IPS-15b (cell line): ENCODE measurements around the gene PRKAG2.

Source experiments
- H3K27me3 ChIP-seq: one replicate; pipeline ENCODE4 v1.6.1; 2013; ENCODE audit warnings: low read length; ENCODE audit not compliant: control insufficient read depth, insufficient read depth
- H3K36me3 ChIP-seq: one replicate; pipeline ENCODE4 v1.6.1; 2013; ENCODE audit warnings: low read length; ENCODE audit not compliant: control insufficient read depth, insufficient read depth
- H3K4me1 ChIP-seq: one replicate; pipeline ENCODE4 v1.6.1; 2013; ENCODE audit warnings: mild to moderate bottlenecking, low read length; ENCODE audit not compliant: control insufficient read depth, insufficient read depth
- H3K4me3 ChIP-seq: one replicate; pipeline ENCODE4 v1.5.1; 2013; ENCODE audit warnings: low read depth, low read length
- H3K9ac ChIP-seq: one replicate; pipeline ENCODE4 v1.6.1; 2013; ENCODE audit warnings: low read depth, mild to moderate bottlenecking, low read length
- H3K9me3 ChIP-seq: one replicate; pipeline ENCODE4 v1.6.1; 2013; ENCODE audit warnings: mild to moderate bottlenecking, low read length; ENCODE audit not compliant: control insufficient read depth, insufficient read depth

Gene PRKAG2

DNA sequence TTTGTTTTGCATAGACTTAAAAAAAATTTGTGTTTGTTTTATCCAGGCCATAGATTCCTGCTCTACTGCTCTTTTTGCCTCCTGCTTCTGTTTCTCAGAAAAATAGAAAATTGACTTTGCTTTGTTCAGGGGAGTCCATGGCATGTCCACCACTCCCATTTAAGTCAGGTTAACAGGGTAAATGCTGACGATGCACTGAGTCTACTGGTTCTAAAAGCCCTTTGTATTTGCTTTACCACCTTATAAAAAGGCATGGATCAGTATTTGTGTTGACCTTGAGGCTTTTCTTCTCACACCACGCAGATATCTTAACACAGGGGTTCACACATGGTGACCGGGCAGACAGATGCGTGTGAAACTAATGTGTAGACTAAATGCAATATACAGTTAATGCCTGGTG is 217.7 kb downstream of the PRKAG2 start:
- Histone ChIP-seq H3K4me1 (no peaks in the 10 kb centered on the region), H3K36me3 (no peaks in the 10 kb centered on the region), H3K4me3 (no peak overlapping the region), H3K9me3 (no peaks in the 10 kb centered on the region), H3K9ac (no peak overlapping the region), H3K27me3 (no peaks in the 10 kb centered on the region)

DNA sequence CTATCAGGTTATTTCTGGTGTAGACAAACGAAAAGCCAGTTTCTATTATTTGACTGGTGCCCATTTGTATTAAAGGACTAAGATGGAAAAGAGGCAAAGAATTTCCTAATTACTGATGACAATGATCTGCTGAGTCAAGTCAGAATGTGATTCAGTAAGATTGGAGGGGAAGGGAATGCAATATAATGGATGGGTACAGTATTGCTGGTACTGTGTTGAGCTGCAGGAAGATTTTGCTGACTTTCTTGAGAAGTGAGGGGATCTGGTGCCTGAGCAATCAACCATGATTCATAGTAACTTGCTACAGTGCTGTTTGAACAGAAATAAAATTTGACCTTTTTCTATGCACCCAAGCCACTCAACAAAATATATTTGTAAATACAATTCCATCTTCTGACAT is 218.1 kb downstream of the PRKAG2 start:
- H3K27me3 ChIP-seq: no peaks in the 10 kb centered on the region
- no peaks in the 10 kb centered on the region for H3K4me1 ChIP-seq
- no peaks in the 10 kb centered on the region for H3K36me3 ChIP-seq
- no peak overlapping the region for H3K9ac ChIP-seq
- no peak overlapping the region for H3K4me3 ChIP-seq
- no peaks in the 10 kb centered on the region for H3K9me3 ChIP-seq

DNA sequence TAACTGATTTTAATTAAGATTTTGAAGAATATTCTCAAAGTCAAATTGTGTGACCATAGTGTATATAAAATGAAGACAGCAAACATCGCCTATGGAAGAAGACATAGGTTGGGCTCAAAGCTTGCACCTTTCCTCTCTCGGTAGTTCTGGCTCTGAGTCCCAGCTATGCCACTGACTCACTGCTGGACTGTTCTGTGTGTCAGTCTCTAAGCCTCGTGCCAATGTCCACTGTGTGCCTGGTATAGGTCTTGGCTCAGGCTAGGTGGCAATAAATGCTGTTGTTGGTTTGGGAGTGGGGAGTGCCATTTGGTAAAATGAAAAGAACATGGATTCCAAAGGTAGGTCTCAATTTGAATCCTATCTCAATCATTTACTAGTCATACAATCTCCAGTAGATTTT is 219.7 kb downstream of the PRKAG2 start:
- H3K9ac ChIP-seq: no peak overlapping the region
- H3K4me3 ChIP-seq: no peak overlapping the region
- H3K36me3 ChIP-seq: no peaks in the 10 kb centered on the region

DNA sequence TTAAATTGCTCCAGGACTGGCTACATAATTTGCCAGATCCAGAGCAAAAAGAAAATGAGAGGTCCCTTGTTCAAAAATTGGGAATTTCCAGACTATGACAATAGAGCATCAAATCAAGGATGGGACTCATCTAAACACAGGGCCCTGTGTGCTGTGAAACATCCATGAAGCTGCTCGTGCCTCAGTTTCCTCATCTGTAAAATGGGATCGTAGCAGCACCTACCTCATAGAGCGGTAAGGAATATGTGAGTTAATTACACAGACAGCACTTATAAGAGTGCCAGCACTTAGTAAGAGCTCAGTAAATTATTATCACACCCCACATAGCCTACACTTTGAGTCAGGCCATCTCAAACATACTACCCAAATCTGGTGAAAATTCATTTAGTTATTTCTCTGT is 221.4 kb downstream of the PRKAG2 start:
- Histone ChIP-seq H3K4me3 (no peak overlapping the region), H3K4me1 (no peaks in the 10 kb centered on the region), H3K9me3 (no peaks in the 10 kb centered on the region), H3K9ac (no peak overlapping the region), H3K27me3 (no peaks in the 10 kb centered on the region), H3K36me3 (no peaks in the 10 kb centered on the region)

More for the DNA sequence above, 219.7 kb downstream of the PRKAG2 start:
- Histone ChIP-seq H3K9me3 (no peaks in the 10 kb centered on the region), H3K4me1 (no peaks in the 10 kb centered on the region), H3K27me3 (no peaks in the 10 kb centered on the region)

DNA sequence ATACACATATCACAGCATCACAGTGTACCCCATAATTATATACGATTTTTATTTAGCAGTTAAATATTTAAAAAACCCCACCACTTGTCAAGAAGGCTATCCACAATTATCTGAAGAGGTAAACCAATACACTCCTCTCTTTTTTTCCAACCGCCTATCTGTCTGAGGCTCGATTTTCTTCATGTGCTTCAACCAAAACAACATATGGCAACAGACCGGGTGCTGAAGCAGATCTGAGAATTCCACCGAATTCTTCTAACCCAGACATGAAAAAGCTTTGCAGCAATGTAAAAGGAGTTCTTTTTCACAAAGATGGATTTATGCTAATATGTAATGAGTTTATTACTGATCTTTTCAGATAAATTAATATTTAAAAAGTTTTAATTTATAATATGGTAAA is 224.8 kb downstream of the PRKAG2 start:
- no peak overlapping the region for H3K4me3 ChIP-seq
- no peaks in the 10 kb centered on the region for H3K9me3 ChIP-seq
- no peaks in the 10 kb centered on the region for H3K36me3 ChIP-seq
- H3K27me3 ChIP-seq: no peaks in the 10 kb centered on the region
- no peaks in the 10 kb centered on the region for H3K4me1 ChIP-seq
- no peak overlapping the region for H3K9ac ChIP-seq

DNA sequence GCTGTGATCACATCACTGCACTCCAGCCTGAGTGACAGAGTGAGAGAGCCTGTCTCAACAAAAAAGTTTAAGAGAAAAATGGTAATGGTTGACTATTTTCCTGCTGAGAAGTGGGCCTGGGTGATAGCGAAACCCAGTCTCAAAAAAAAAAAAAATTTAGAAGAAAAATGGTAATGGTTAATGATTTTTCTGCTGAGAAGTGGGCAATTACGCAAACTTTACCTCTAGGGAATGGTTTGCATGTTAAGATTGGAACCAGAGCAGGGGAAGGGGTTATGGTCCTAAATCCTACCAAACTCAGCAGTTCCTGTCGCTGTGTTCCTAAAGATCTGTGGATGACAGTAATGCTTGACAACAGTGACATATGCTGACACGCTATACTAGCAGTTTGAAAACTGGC is 226.8 kb downstream of the PRKAG2 start:
- Histone ChIP-seq H3K36me3 (no peaks in the 10 kb centered on the region), H3K27me3 (no peaks in the 10 kb centered on the region), H3K4me1 (no peaks in the 10 kb centered on the region), H3K9ac (no peak overlapping the region), H3K9me3 (no peaks in the 10 kb centered on the region), H3K4me3 (no peak overlapping the region)

DNA sequence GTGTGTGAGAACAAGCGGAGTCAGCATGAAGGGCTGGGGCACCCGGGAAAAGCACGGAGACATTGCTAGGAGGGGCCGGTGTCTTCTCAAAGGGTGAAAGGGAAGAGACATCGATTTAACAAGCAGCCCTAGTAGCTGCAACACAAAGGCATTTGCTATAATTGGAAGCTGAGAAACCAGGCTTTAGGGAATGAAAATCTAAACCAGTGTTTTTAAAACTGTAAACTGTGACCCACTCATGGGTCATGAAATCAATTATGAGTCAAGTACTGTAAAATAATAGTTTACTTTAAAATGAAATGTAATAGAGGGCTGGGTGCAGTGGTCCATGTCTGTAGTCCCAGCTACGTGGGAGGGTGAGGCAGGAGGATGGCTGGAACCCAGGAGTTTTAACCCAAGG is 228.5 kb downstream of the PRKAG2 start:
- Histone ChIP-seq H3K4me3 (no peak overlapping the region), H3K9me3 (no peaks in the 10 kb centered on the region), H3K4me1 (no peaks in the 10 kb centered on the region), H3K27me3 (no peaks in the 10 kb centered on the region), H3K36me3 (no peaks in the 10 kb centered on the region), H3K9ac (no peak overlapping the region)

DNA sequence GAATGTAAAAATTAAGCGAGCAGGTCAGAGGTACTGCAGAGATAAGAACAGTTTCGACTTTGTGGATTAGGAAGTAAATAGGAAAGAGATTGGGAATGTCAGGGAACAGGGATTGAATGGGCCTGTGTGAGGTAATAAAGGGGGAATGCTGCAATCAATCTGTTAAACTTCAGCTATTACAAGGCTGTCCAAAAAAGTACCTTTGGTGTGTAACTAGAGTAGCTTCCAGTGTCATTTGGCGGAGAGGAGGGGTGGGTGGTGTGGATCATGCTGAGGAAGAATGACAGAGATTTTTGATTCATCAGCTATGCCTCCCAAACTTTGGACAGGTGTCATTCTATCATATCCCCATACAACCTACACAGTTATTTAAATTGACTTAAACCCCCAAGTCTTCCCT is 229.0 kb downstream of the PRKAG2 start:
- no peak overlapping the region for H3K4me3 ChIP-seq
- H3K9me3 ChIP-seq: no peaks in the 10 kb centered on the region
- H3K27me3 ChIP-seq: no peaks in the 10 kb centered on the region

DNA sequence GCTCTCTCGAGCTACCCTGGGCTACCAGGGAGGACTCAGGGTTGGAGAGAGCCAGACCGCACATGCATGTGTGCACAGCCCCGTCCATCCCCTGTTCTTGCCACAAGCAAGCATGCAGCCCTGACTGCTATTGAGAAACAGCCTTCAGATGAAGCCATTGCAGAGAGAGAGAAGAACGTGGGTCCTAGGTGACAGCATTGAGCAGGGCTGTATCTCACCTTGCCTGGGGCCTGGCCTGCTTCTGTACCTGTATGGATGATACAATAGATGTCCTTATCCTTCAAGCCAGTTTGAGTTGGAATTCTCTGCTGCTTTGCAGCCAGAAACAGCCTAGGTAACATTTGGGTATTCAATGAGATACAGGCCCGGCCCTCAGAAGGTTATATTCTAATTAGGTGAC is 229.9 kb downstream of the PRKAG2 start:
- no peaks in the 10 kb centered on the region for H3K9me3 ChIP-seq
- no peak overlapping the region for H3K9ac ChIP-seq
- no peak overlapping the region for H3K4me3 ChIP-seq
- H3K4me1 ChIP-seq: no peaks in the 10 kb centered on the region
- H3K27me3 ChIP-seq: no peaks in the 10 kb centered on the region
- no peaks in the 10 kb centered on the region for H3K36me3 ChIP-seq

More for the DNA sequence above, 229.0 kb downstream of the PRKAG2 start:
- Histone ChIP-seq H3K4me1 (no peaks in the 10 kb centered on the region), H3K36me3 (no peaks in the 10 kb centered on the region), H3K9ac (no peak overlapping the region)

DNA sequence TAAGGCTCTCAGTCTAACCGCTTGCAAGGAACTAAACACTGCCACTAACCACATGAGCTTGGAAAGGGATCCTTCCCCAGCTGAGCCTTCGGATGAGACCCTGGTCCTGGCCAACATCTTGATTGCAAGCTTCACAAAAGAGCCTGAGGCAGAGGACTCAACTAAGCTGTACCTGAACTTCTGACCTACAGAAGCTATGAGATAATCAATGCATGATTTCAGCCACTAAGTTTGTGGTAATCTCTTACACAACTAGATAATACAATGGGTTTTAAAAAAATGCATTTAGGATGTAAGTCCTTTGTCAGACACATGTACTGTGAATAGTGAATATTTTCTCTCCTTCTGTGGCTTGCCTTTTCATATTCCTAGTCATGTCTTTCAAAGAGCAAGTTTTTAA is 231.6 kb downstream of the PRKAG2 start:
- H3K4me3 ChIP-seq: no peak overlapping the region
- no peaks in the 10 kb centered on the region for H3K36me3 ChIP-seq
- H3K9me3 ChIP-seq: no peaks in the 10 kb centered on the region
- H3K4me1 ChIP-seq: no peaks in the 10 kb centered on the region
- no peak overlapping the region for H3K9ac ChIP-seq
- no peaks in the 10 kb centered on the region for H3K27me3 ChIP-seq

DNA sequence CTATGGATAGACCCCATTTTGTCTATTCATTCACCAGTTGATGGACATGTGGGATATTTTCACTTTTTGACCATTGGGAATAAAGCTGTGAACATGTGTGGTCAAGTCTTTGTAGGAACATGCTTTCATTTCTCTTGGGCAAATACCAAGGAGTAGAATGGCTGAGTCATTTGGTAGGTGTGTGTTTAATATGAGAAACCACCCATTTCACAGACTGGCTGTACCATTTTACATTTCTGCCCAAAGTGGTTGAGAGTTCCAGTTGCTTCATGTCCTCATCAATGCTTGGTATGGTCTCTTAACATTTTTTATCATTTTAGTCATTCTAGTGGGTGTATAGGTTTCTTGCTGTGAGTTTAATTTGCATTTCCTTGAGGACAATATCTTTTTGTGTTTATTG is 232.4 kb downstream of the PRKAG2 start:
- no peaks in the 10 kb centered on the region for H3K4me1 ChIP-seq
- H3K36me3 ChIP-seq: no peaks in the 10 kb centered on the region
- no peaks in the 10 kb centered on the region for H3K9me3 ChIP-seq
- no peak overlapping the region for H3K4me3 ChIP-seq
- H3K27me3 ChIP-seq: no peaks in the 10 kb centered on the region
- H3K9ac ChIP-seq: no peak overlapping the region

DNA sequence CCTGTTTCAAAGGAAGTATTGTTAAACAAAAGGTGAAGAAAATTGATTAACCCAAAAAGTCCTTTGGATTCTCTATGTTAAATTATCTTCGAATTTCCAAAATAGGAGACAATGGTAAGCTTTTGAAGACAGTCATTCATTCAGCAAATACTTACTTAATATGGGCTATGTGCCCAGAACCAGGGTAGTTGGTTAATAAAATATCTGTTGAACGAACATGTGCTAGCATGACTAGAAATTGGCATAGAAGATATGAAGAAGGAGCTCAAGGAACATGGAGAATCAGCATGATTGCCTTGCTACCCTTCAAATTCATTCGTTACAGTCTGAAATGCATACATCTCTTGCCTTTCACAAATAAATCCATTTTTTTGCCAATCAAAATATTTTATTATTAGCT is 234.2 kb downstream of the PRKAG2 start:
- H3K27me3 ChIP-seq: no peaks in the 10 kb centered on the region

DNA sequence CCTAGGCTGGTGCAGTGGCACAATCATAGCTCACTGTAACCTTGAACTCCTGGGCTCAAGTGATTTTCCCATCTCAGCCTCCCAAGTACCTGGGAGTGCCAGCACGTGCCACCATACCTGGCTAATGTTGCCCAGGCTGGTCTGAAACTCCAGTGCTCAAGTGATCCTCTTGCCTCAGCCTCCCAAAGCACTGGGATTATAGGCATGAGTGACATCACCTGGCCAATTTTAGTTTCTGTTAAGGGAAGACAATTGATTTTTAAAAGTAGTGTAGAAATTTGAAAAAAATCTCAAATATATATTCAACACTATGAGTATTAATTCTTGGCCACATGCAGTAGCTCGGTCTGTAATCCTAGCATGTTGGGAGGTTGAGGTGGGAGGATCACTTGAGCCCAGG is 235.3 kb downstream of the PRKAG2 start:
- Histone ChIP-seq H3K9ac (no peak overlapping the region), H3K27me3 (no peaks in the 10 kb centered on the region), H3K9me3 (no peaks in the 10 kb centered on the region), H3K36me3 (no peaks in the 10 kb centered on the region), H3K4me3 (no peak overlapping the region), H3K4me1 (no peaks in the 10 kb centered on the region)

More for the DNA sequence above, 234.2 kb downstream of the PRKAG2 start:
- Histone ChIP-seq H3K36me3 (no peaks in the 10 kb centered on the region), H3K9me3 (no peaks in the 10 kb centered on the region), H3K9ac (no peak overlapping the region), H3K4me3 (no peak overlapping the region), H3K4me1 (no peaks in the 10 kb centered on the region)
